CD4-positive, alpha-beta T cell (primary cell): Measurements from ENCODE around the gene CFAP53. TPM values are rescaled to one million over a fixed set of nuclear protein-coding genes. Genes with fewer than 3 reads are reported as not detected.
A peak's percentile ranks its signal among the peaks of the same experiment; 100 is the strongest.

Source experiments
- ATAC-seq: fragments of 200-7000 bp; cut with Tn5 transposase; one replicate; pipeline ENCODE4 v1.10.0; 2022; ENCODE audit warnings: mild to moderate bottlenecking; ENCODE audit not compliant: poor library complexity
- CTCF ChIA-PET: fragments of 350-600 bp; sonication (Branson Sonifier 250); formaldehyde crosslinking; loops from one replicate; lab custom pipeline; 2021; ENCODE audit warnings: antibody characterized with exemption, inconsistent platforms; lab: Charles Lee
- POLR2A ChIA-PET: fragments of 350-600 bp; sonication (Branson Sonifier 250); formaldehyde crosslinking; loops from one replicate; lab custom pipeline; 2021; ENCODE audit warnings: antibody characterized with exemption, inconsistent platforms; lab: Charles Lee
- DNase-seq, 14 experiments: peaks; one replicate each; pipeline ENCODE4 v3.0.0-alpha.2; 2013 to 2020; ENCODE audit warnings: mixed read lengths in 2 of 14
- H3K27ac ChIP-seq, 2 donors: one replicate each; pipeline versions ENCODE4 v1.5.1 to v1.7.0; 2013; ENCODE audit warnings: low read length in 2 of 2, low read depth in 1 of 2, mild to moderate bottlenecking in 1 of 2
- H3K27me3 ChIP-seq, 2 experiments: 1 replicate in 1 of 2; 2 replicates in 1 of 2; pipeline versions ENCODE4 v1.6.1 to v1.7.0; 2013; ENCODE audit warnings: low read length in 2 of 2, control low read depth in 1 of 2, mild to moderate bottlenecking in 1 of 2, moderate library complexity in 1 of 2; ENCODE audit not compliant: insufficient read depth in 2 of 2, control insufficient read depth in 1 of 2
- H3K36me3 ChIP-seq: one replicate; pipeline ENCODE4 v1.6.1; 2013; ENCODE audit warnings: low read length, control low read depth; ENCODE audit not compliant: insufficient read depth
- H3K4me1 ChIP-seq: one replicate; pipeline ENCODE4 v1.6.1; 2013; ENCODE audit warnings: low read length, control low read depth; ENCODE audit not compliant: insufficient read depth
- H3K4me3 ChIP-seq: one replicate; pipeline ENCODE4 v1.5.1; 2013; ENCODE audit warnings: mild to moderate bottlenecking, low read length, moderate library complexity
- H3K9me3 ChIP-seq, 2 experiments: 1 replicate in 1 of 2; 2 replicates in 1 of 2; pipeline versions ENCODE4 v1.6.1 to v1.7.0; 2013; ENCODE audit warnings: low read length in 2 of 2, mild to moderate bottlenecking in 2 of 2, control low read depth in 1 of 2, moderate library complexity in 1 of 2; ENCODE audit not compliant: control insufficient read depth in 1 of 2, insufficient read depth in 1 of 2
- H3K27ac Mint-ChIP-seq: one replicate; pipeline ENCODE4 v1.8.0; 2020; ENCODE audit warnings: mixed read lengths
- H3K27me3 Mint-ChIP-seq: one replicate; pipeline ENCODE4 v1.8.0; 2021; ENCODE audit warnings: mixed read lengths
- H3K36me3 Mint-ChIP-seq: one replicate; pipeline ENCODE4 v1.8.0; 2021; ENCODE audit warnings: low read depth, mixed read lengths
- H3K4me1 Mint-ChIP-seq: one replicate; pipeline ENCODE4 v1.8.0; 2021; ENCODE audit warnings: low read depth, mixed read lengths
- H3K4me3 Mint-ChIP-seq: one replicate; pipeline ENCODE4 v1.8.0; 2020; ENCODE audit warnings: mild to moderate bottlenecking, mixed read lengths
- H3K9me3 Mint-ChIP-seq: one replicate; pipeline ENCODE4 v1.8.0; 2020; ENCODE audit warnings: mixed read lengths
- CTCF ChIP-seq: fragments of 200-600 bp; IDR thresholded peaks from one replicate; pipeline ENCODE4 v1.8.0; 2022; ENCODE audit warnings: antibody characterized with exemption, mild to moderate bottlenecking
- intact Hi-C, 2 experiments: fragments of 100-400 bp; cut with DNase I in 1 of 2; cut with micrococcal nuclease in 1 of 2; formaldehyde crosslinking; loops; one replicate each; pipeline versions ENCODE4 v1.15.1 to v1.9.0; 2023 to 2025; cut with DNase I, micrococcal nuclease
- total RNA-seq, 174 experiments: library from RNA in 2 of 174; stranded (reverse) in 2 of 174; gene quantifications; one replicate each; pipeline ENCODE4 v1.2.3 and lab custom pipeline; 2021 to 2026

CFAP53 gene
- total RNA-seq, 2 experiments from 2014 or later, result 0.33 to 0.47 TPM

- Mint-ChIP-seq H3K4me3 (peak overlapping the region; percentile 96), H3K27ac (peak overlapping the region; percentile 98), H3K27me3 (no peaks in the 10 kb centered on the region), H3K9me3 (no peaks in the 10 kb centered on the region), H3K36me3 (peaks cover 66% of the 10 kb centered on the region), H3K4me1 (peaks cover 38% of the 10 kb centered on the region)
- no peak for TF ChIP-seq CTCF
- Histone ChIP-seq H3K27me3 (no peaks in the 10 kb centered on the region), H3K36me3 (peaks cover 41% of the 10 kb centered on the region), H3K4me3 (no peak overlapping the region), H3K9me3 (peaks cover 0 to 5% of the 10 kb centered on the region in 2 experiments), H3K27ac (no peak overlapping the region), H3K4me1 (peaks cover 34% of the 10 kb centered on the region)
- POLR2A ChIA-PET, result interaction anchor here (1.5 kb wide), 1 partner anchor 22 kb away, joined by 3 read pairs; no protein-coding TSS in a partner anchor
- intact Hi-C loops, result loop anchor here (2.0 to 10.0 kb wide), 9 partner anchors 21 to 912 kb away; partner anchors contain the start of genes MEX3C (in 2 of the 2), ACAA2 (in 1 of the 2), C18orf32 (in 1 of the 2) and RPL17 (in 1 of the 2)
- ATAC-seq (no peak), DNase-seq (peak in 1 of 14 experiments; percentile 30)
- CTCF ChIA-PET, result no interaction called here
Measured at GRCh38 chr18:50285631-50286321, 19.5 kb upstream of the CFAP53 start.

DNA sequence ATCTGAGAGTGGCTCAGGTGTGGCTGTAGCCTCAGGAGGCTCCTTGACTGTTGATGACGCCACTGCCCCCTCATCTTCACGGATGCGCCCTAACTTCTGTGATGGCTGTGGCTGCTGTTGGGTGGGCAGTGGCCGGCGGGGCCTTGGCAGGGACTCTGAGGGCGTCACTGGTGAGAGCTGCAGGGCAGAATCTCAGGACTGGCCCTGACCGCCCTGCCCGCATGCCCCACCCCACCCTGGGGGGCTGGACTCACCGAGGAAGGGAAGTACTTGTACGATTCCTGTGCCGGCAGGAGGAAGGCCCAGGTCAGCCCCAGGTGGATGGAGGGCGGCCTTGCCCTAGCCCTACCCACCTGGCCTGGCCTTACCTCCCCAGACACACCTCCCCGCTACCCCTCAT lies 18.8 kb upstream of the CFAP53 start:
- peak overlapping the region; percentile 100 for H3K4me3 Mint-ChIP-seq
- TF ChIP-seq CTCF, result no peak
- H3K27me3 Mint-ChIP-seq, result no peaks in the 10 kb centered on the region
- H3K4me1 Mint-ChIP-seq, result peaks cover 45% of the 10 kb centered on the region
- peaks cover 73% of the 10 kb centered on the region for H3K36me3 Mint-ChIP-seq
- peaks cover 41% of the 10 kb centered on the region for H3K36me3 ChIP-seq
- POLR2A ChIA-PET, result interaction anchor here (1.5 kb wide), 1 partner anchor 23 kb away, joined by 3 read pairs; no protein-coding TSS in a partner anchor
- no peak overlapping the region for H3K27ac ChIP-seq
- intact Hi-C loops, result loop anchor here (5.0 to 10.0 kb wide), 8 partner anchors 72 to 912 kb away; partner anchors contain the start of genes MEX3C (in 2 of the 2), ACAA2 (in 1 of the 2), C18orf32 (in 1 of the 2) and RPL17 (in 1 of the 2)
- ATAC-seq (no peak), DNase-seq (peak in 1 of 14 experiments; percentile 30)
- no peaks in the 10 kb centered on the region for H3K27me3 ChIP-seq
- peaks cover 41% of the 10 kb centered on the region for H3K4me1 ChIP-seq
- H3K27ac Mint-ChIP-seq, result peak overlapping the region; percentile 98
- CTCF ChIA-PET, result no interaction called here
- H3K9me3 ChIP-seq, result peaks cover 0 to 5% of the 10 kb centered on the region in 2 experiments
- no peaks in the 10 kb centered on the region for H3K9me3 Mint-ChIP-seq
- no peak overlapping the region for H3K4me3 ChIP-seq

GRCh38 chr18:50284255-50284885 lies 18.1 kb upstream of the CFAP53 start:
- H3K27ac Mint-ChIP-seq, result peak overlapping the region; percentile 98
- no peaks in the 10 kb centered on the region for H3K9me3 Mint-ChIP-seq
- intact Hi-C loops, result loop anchor here (5.0 to 10.0 kb wide), 4 partner anchors 93 to 910 kb away; partner anchors contain the start of genes ACAA2 (in 1 of the 2), MEX3C (in 1 of the 2), SKA1 (in 1 of the 2) and SMAD4 (in 1 of the 2)
- peaks cover 0 to 5% of the 10 kb centered on the region in 2 experiments for H3K9me3 ChIP-seq
- peaks cover 76% of the 10 kb centered on the region for H3K36me3 Mint-ChIP-seq
- peaks cover 46% of the 10 kb centered on the region for H3K4me1 ChIP-seq
- H3K27ac ChIP-seq, result no peak overlapping the region
- H3K27me3 Mint-ChIP-seq, result no peaks in the 10 kb centered on the region
- no peak for TF ChIP-seq CTCF
- no peak for ATAC-seq
- peaks cover 48% of the 10 kb centered on the region for H3K4me1 Mint-ChIP-seq
- no peak overlapping the region for H3K4me3 ChIP-seq
- no peaks in the 10 kb centered on the region for H3K27me3 ChIP-seq
- CTCF ChIA-PET, result no interaction called here
- peaks cover 42% of the 10 kb centered on the region for H3K36me3 ChIP-seq
- POLR2A ChIA-PET, result interaction anchor here (1.5 kb wide), 1 partner anchor 24 kb away, joined by 3 read pairs; no protein-coding TSS in a partner anchor
- peak in 2 of 14 experiments; percentile 25 to 56 for DNase-seq
- H3K4me3 Mint-ChIP-seq, result peak overlapping the region; percentile 100
